ENCODE data around the gene MAPKBP1. TPM values are rescaled to one million over a fixed set of nuclear protein-coding genes. Genes with fewer than 3 reads are reported as not detected.

The MAPKBP1 gene
- total RNA-seq, 1 experiment from 2014 or later: 20.7 TPM

DNA sequence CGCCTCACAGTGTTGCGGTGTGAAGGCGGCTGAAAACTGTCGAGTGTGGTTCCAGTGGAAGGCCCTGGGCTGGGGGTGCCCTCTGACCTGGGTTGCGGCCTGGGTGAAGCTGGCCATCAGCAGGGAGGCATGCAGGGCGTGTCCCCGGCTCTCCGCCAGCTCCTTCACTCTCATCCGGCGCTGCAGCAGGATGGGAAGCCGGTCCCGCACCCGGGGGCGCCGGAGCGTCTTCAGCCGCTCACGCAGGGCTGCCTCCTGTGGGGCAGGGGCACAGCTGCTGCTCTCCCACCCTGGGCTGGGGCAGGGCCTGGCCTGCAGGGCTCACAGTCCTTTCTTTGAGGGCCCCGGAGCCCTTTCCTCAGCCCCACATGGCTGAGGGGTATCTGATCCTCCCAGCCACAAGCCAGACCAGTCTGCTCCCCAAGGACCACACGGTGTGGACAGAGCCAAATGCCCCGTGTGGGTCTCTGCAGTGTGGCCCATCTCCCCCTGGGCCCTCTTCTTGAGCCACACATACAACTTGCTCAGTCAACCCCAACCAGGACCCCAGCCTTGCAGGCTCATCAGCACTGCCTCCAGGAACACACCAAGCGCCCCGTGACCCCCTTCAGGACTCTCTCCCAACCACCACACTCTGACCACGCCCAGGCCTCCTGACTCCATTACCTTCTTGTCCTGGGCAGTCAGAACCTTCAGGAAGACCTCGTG lies 92.7 kb downstream of the MAPKBP1 start:
- no peak for DNase-seq (ENCODE audit: low read depth)

DNA sequence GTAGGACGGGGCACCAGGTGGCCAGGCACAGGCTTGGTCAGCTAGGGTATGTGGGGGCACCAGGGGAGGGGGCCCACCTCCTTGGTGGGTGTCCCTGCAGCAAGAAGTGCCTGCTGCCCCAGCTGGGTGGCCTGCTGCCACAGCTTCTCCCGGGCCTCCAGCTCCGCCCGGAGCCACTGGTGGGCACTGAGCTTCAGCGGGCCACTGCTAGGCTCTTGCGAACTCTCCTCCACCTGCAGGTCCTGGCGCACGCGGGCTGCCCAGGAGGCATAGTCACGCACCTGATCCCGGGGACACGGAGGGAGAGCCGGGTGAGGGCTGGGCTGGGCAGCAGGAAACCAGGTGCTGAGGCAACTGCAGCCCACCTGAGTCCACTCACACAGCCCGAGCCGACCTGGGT lies 94.0 kb downstream of the MAPKBP1 start:
- no peak for DNase-seq (ENCODE audit: low read depth)

DNA sequence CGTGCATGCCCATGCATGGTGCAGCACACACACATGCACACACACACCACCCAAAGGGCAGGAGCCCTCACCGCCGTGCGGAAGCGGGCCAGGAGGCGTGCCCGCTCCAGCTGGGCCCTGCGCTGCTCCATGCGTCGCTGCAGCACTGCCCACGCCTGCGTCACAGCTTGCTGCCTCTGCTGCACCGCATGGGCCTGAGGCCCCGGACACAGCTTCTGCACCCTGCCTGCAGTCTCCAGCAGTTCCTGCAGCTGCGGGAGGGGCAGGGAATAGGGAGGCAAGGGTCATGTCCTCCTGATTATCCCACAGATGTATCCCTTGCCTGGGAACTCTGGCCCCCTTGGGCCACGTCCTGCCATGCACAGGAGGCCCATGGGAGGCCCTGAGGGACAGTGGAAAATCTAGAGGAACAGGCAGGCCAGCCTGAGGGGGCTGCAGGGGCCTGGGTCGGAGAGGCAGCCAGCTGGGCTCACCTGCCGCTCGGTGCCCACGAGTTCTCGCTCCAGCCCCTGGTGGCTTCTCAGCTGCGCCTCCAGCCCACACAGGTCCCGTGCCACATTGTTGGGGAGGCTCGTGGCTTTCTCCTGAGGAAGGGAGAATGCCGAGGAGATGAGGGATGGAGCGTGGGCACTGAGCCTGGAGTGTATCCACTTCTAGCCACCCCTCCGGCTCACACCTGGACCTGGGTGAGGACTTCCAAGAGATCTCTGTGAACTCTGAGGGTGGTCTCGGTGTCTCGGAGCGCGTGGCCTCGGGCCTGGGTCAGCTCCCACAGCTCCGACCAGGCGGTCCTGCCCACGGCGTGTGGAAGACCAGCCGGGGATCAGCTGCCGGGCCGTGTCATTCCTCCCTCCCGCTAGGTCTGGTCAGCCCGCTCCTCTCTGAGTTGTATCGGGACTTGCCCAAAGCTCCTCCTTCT lies 95.7 kb downstream of the MAPKBP1 start:
- no peak for DNase-seq (ENCODE audit: low read depth)

DNA sequence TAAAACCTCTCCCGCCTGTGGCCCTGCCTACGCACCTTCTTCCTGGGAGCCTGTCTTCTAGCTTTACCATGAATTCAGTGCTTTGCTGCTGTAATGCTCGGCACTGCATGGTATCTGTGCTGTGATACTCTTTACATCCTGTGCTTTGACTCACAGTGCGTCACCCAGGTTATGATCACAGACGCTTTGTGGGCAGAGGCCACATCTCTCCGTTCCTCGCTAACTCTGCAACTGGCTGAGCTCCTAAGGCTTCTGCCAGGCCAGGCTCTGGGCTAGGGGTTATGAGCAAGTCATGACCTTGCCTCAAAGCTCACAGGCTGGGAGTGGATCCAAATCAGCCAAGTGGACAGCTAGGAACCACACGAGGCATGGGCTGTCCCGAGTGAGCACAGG lies 96.4 kb downstream of the MAPKBP1 start:
- peak; percentile 34 for DNase-seq (ENCODE audit: low read depth)

DNA sequence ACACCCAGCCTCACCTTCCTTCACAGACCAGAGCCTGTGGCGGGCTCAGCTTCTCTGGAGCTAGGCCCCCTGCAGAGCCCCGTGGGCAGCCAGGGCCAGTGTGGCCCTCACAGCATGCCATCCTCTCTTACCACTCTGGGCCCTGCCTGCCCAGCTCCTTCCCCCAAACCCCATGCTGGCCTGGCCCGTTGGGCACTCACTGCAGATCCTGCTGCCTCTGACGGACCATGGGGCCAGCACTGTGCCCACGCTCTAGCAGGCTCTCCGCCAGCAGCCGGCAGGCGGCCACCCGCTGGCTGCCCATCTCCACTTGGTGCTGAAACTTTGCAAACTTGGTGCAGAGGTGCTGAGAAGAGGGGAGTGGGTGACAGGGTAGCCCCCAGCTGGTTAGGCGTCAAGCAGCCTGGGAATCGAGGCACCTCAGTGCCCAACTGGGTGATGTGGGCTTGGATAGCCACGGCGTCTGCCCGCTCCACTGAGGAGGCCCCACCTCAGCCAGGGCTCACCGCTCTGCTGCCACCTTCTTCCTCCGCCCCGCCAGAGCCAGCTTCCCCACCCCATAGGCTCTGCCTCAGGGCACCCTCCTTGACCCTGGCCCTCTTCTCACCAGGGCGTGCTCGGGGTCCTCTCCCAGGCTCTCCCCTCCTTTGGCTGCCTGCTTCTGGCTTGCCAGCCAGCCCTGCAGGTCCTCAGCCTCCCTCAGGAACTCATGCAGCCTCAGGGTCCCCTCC lies 97.1 kb downstream of the MAPKBP1 start:
- no peak for DNase-seq (ENCODE audit: low read depth)

DNA sequence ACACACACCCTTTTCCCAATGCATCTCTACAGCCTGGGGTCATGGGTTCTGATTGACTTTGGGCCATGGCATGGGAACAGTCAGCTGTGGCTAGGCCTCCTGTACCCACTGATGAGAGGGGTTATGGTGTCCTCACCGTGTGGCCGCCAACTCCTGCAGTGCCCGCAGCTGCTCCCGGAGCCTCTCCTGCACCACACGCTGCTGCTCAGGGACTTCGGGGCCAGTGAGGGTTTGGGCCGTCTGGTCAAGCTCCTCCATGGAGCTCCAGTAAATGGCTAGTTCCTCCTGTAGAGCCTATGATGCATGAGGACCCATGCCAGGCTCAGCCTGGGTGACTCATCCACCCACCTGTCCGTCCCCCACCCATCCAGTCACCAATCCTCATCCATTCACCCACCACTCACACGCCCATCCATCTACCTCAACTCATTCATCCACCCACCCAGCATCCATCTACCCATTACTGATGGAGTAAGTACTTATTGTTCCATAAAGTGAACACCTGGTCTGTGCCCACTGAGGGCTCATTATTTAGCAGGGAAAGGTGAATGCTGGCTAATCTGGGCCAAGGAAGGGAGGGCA lies 98.0 kb downstream of the MAPKBP1 start:
- DNase-seq (ENCODE audit: low read depth): no peak

DNA sequence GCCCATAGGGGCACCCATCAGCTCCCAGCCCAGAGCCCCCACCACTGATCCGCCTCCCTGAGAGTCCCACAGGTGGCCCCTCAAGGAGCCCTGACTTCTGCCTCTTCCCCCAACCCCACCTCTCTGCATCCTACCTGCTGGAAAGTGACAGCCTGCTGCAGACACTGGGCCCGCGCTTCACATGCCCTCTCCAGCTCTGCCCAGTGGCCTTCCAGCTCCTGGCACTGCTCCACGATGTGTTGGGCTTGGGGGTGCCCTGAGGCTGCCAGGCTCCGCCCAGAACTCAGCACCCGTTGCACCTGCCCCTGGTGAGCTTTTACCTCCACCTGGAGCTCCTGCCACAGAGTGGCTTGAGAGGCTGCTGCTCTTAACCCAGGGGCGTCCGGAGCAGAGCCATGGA lies 99.4 kb downstream of the MAPKBP1 start:
- no peak for DNase-seq (ENCODE audit: low read depth)

DNA sequence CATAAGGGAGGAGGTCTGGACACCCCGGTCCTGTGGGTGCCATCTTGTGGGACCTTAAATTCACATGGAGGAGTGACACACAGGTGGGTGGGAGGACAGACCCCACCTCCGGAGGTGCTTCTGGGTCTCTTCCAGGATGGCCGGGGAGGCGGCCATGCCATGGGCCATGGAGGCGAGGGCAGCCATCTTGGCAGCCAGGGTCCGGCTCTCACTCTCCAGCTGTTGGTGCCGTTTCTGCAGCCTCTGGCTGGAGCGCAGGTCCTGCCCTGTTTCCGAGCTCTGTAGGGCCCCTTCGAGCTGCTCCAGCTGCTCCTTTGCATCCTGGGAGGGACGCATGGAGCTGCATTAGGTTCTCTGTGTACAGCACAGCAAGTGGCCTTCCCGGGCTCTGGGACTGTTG lies 100.5 kb downstream of the MAPKBP1 start:
- no peak for DNase-seq (ENCODE audit: low read depth)

DNA sequence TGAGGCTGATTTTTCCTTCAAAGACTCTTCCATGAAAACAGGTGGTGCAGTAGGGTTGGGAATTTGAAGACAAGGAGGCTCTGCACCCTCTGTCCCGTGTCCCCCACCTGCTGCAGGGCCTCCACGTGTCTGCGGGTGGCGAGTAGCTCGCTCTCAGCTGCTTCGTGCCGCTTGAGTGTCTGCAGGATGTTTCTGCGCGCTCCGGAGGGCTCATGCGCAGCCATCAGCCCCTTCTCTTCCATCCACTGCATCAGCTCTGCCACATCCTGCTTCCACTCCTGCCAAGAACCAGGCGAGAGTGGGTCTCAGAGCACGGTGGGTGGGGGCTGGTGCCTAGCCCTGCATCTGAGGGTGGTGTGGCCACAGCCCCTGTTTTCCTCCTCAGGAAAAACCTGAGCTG lies 101.7 kb downstream of the MAPKBP1 start:
- DNase-seq (ENCODE audit: low read depth): no peak

DNA sequence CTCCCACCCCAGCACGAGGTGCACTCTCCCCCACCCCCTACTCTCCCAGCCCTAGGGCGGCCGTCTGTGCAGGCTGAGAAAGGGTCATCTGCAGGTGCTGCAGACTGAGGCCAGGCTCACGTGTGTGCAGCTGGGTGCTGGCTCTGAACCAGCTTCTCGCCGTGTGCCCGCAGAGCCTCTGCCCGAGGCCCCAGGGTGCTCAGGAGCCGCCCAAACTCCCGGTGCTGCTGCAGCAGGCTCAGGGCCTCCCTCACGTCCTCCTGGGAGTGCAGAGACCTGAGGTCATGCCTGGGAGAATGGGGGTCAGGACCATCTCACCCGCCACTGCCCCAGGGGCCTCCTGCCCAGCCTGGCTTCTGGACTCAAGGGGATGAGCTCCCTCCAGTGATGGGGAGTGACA lies 102.4 kb downstream of the MAPKBP1 start:
- no peak for DNase-seq (ENCODE audit: low read depth)

Other genes starting within 250 kb of the MAPKBP1 start
- gene RPAP1, start 230.2 kb upstream of the MAPKBP1 start, total RNA-seq (2014; rRNA removed): 16.2 and 19.7 TPM in 2 replicates
- gene TYRO3, start 215.3 kb upstream of the MAPKBP1 start, total RNA-seq (2014; rRNA removed): 8.6 and 9.2 TPM in 2 replicates
- gene MGA, start 114.1 kb upstream of the MAPKBP1 start, total RNA-seq (2014; rRNA removed): 18.4 and 40.7 TPM in 2 replicates
- 3.7 and 5.7 TPM in 2 replicates for gene JMJD7, start 53.6 kb downstream of the MAPKBP1 start, total RNA-seq (2014; rRNA removed)
- gene PLA2G4B, start 64.4 kb downstream of the MAPKBP1 start, total RNA-seq (2014; rRNA removed): 1.2 and 1.3 TPM in 2 replicates
- 0.69 and 0.90 TPM in 2 replicates for gene SPTBN5, start 119.6 kb downstream of the MAPKBP1 start, total RNA-seq (2014; rRNA removed)
- 19.8 and 20.6 TPM in 2 replicates for gene EHD4, start 198.1 kb downstream of the MAPKBP1 start, total RNA-seq (2014; rRNA removed)
- not detected in 2 replicates for gene PLA2G4E, start 246.6 kb downstream of the MAPKBP1 start, total RNA-seq (2014; rRNA removed)